Measurements from ENCODE around the gene KLF12.

KLF12 gene

GRCh38 chr13:74134777-74135325 is 647 bp upstream of the KLF12 start:
- peak; percentile 76 for DNase-seq

GRCh38 chr13:74133657-74134201 is 475 bp downstream of the KLF12 start:
- DNase-seq = peak; percentile 78 to 85

- peak; percentile 46 to 60 for DNase-seq
These were observed 1.2 kb downstream of the KLF12 start for GRCh38 chr13:74132776-74133656.

GRCh38 chr13:74132152-74132775 is 1.9 kb downstream of the KLF12 start:
- peak; percentile 10 to 44 for DNase-seq

DNA sequence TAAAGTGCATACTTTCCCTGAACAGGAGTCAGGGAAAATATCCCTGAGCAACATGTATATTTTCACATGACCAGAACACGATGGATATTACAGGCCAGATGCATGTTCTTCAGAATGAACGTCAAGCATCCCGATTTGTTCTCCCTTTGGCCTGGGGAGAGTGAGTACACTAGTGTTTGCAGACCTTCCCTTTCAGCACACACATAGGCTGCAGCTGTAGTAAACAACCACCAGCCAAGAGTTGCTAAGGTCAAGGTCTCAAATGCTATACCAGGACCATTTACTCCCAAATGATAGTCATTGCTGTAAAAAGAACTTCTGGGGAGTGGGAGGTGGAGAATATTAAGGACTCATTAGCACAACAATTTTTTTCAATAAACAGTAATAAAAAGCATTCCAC is 3.0 kb downstream of the KLF12 start:
- no peak for DNase-seq

DNA sequence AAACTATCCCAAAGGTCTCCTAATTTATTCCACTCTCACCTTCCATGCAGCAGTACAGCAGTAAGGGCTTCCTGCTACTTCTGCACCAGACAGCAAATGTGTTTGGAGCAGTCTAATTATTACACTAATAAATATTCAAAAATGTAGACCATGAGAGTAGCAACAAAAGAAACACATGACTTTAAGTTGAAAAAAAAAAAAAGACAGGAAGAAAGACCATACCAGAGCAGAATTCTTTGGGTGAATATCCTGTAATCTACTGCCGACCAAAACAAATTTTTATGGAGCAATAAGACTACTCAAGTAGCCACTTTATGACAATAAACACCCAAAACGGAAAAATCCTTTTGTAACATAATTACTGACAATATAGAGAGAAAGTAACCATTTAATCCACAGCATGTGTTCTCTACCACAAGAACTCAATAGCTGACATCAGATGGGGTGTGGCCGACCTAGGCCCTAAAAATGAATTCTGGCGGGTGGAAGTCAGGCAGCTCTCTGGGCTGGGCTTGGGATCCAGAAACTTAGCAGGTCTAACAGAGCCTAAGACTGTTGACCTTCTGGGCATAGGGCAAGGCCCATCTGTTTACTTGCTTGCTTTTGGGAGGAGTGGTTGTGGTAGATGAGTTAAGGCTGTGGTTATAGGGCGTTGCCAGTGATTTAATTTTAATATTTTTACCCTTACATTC is 4.6 kb downstream of the KLF12 start:
- no peak for DNase-seq

GRCh38 chr13:74128156-74128767 is 5.9 kb downstream of the KLF12 start:
- DNase-seq = peak in 1 of 2 donors; percentile 37

GRCh38 chr13:74118328-74118727 is 15.9 kb downstream of the KLF12 start:
- DNase-seq = no peak

- DNase-seq = no peak
These were observed 16.9 kb downstream of the KLF12 start for GRCh38 chr13:74117207-74117705.

GRCh38 chr13:74115133-74115532 is 19.1 kb downstream of the KLF12 start:
- no peak for DNase-seq

DNA sequence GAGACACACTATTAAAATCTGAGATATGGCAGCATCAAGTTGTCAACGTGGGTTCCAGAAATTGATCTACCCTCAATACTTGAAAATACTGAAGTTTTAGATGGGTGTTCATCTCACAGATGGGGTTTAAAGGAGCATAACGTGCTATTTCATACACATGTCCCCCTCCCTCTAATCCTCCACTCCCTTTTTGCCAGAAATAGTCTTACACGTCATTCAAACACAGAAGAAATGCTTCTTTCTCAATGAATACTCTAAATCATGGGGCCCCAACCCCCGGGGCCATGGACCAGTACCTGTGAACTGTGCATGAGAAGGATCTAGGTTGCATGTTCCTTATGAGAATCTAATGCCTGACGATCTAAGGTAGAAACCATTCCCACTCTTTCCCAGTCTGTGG is 19.6 kb downstream of the KLF12 start:
- no peak for DNase-seq

- DNase-seq = no peak
These were observed 20.0 kb downstream of the KLF12 start for GRCh38 chr13:74114202-74114601.

DNA sequence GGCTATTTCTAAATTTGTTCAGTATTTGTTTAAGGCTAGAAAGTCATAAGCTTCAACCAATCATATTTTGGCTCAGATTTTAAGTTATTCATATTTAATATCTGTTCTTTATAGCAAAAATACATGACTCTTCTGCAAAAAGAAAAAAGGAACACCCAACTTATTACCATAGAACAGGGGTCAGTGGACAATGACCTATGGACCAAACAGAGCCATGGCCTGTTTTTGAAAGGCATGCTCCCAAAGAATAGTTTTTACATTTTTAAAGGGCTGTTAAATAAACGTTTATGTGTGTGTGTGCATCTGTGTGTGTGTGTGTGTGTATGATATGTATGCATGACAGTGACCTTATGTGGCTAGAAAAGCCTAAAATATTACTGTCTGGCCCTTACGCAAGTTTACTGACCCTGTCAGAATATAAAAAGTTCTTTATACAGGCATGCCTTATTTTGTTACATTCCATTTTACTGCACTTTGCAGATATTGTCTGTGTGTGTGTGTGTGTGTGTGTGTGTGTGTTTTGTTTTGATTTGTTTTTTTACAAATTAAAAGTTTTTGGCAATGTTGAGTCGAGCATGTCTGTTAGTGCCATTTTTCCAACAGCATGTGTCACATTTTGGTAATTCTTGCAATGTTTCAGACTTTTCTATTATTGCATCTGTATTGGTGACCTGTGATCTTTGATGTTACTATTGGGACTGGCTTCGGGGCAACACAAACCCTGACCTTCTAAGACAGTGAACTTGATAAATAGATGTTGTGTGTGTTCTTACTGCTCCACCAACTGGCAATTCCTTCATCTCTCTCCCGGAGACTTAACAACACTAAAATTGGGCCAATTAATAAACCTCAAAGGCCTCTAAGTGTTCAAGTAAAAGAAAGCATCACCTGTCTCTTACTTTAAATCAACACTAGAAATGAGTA is 22.0 kb downstream of the KLF12 start:
- DNase-seq = no peak

DNA sequence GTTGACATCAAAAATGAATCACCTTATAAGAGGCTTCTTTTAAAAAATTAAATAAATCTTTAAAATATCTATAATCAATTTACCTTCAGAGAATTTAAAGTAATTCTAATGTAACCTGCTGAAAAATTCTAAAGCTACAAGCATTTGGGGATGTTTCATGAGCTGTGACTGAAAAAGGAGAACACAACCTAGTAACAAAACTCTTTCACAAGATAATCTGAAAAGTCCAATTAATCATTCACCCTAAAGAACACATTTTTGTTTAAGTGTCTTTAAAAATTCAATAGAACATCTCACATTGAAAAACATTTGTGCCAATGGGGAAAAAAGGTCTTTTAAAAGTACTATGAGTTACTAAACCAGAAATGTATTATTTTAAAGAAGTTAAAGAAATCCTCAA is 22.8 kb downstream of the KLF12 start:
- no peak for DNase-seq

- DNase-seq = no peak
These were observed 24.2 kb downstream of the KLF12 start for GRCh38 chr13:74110053-74110452.

GRCh38 chr13:74107598-74107997 is 26.6 kb downstream of the KLF12 start:
- DNase-seq = no peak

DNA sequence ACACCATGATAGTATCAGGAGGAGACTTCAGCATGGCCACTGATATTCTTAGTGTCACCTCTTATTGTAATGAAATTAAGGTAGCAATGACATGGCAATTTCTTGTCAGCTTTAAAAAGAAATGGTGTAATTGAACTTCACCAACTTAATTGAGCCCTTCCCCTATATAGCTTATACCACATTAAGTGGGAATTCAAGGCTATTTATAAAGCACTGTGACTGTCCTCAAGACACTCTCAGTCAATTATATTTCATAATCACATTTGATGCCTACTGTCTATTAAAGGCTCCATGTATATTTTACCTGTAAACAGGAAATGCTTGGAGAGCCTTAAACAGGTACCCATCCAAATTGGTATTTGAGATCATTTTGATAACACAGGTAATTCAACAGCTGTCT is 28.3 kb downstream of the KLF12 start:
- no peak for DNase-seq

- no peak for DNase-seq
These were observed 29.4 kb downstream of the KLF12 start for GRCh38 chr13:74104661-74105275.

DNA sequence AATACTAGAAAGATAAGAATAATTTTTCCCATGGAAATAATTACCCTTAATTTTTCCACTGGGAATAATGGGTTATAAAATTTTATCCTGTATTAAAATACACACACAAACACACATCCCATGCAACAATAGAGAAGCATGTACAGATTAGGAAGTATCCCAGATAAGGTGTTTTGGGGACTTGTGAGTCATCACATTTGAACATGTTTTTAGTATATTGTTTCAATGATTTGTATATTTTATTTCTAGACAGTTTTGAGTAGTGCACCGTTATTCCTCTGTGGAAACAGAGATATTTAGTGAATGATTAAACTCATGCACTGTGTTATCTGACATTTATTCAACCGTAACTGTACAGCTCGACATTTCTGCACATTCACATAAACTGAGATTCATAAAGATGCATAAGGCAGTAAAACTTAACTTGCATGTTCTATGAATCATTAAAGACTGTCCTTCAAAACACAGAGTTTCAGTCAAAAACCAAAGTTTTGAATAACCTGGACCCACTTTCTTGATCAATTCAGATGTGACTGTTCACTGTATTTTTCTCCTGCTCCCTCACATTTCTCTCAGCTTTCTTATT is 30.1 kb downstream of the KLF12 start:
- no peak for DNase-seq

GRCh38 chr13:74103196-74103595 is 31.0 kb downstream of the KLF12 start:
- DNase-seq = no peak

GRCh38 chr13:74102691-74103090 is 31.5 kb downstream of the KLF12 start:
- DNase-seq = no peak
